ENCODE results near the gene HRG.

GRCh38 chr3:186636536-186636935 is 29.3 kb upstream of the HRG start:
- TF ChIP-seq POLR2A (IDR thresholded peaks at IDR 0.05): no peak
- no peak for TF ChIP-seq EP300 (IDR thresholded peaks at IDR 0.05)
- TF ChIP-seq, protein P1, sequence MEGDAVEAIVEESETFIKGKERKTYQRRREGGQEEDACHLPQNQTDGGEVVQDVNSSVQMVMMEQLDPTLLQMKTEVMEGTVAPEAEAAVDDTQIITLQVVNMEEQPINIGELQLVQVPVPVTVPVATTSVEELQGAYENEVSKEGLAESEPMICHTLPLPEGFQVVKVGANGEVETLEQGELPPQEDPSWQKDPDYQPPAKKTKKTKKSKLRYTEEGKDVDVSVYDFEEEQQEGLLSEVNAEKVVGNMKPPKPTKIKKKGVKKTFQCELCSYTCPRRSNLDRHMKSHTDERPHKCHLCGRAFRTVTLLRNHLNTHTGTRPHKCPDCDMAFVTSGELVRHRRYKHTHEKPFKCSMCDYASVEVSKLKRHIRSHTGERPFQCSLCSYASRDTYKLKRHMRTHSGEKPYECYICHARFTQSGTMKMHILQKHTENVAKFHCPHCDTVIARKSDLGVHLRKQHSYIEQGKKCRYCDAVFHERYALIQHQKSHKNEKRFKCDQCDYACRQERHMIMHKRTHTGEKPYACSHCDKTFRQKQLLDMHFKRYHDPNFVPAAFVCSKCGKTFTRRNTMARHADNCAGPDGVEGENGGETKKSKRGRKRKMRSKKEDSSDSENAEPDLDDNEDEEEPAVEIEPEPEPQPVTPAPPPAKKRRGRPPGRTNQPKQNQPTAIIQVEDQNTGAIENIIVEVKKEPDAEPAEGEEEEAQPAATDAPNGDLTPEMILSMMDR (IDR thresholded peaks at IDR 0.05): no peak
- no peak for TF ChIP-seq POLR2AphosphoS5 (IDR thresholded peaks at IDR 0.05)

All from gastroesophageal sphincter (tissue), 3 donors.